HepG2 (cell line): ENCODE measurements around the gene FCRLA. TPM values are rescaled to one million over a fixed set of nuclear protein-coding genes. Genes with fewer than 3 reads are reported as not detected.

ENCODE experiments used
- FOXP4 ChIP-seq: sonication (generic); formaldehyde crosslinking; IDR thresholded peaks from 2 replicates; pipeline ENCODE4 v1.4.0; 2020; ENCODE audit warnings: missing genetic modification reagents
- HCFC1 ChIP-seq: fragments of 150-350 bp; IDR thresholded peaks from 2 replicates; pipeline ENCODE4 v1.6.1; 2014; ENCODE audit warnings: low read depth, low read length
- HDAC2 ChIP-seq: sonication (generic); formaldehyde crosslinking; IDR thresholded peaks from 2 replicates; pipeline ENCODE4 v1.4.0; 2020; ENCODE audit warnings: missing genetic modification reagents
- HDAC6 ChIP-seq: fragments of 200-600 bp; sonication (generic); IDR thresholded peaks from 2 replicates; pipeline ENCODE4 v1.7.0; 2017; ENCODE audit warnings: mild to moderate bottlenecking, antibody characterized with exemption, low read length, low read depth
- HIVEP1 ChIP-seq: sonication (generic); formaldehyde crosslinking; IDR thresholded peaks from 2 replicates; pipeline ENCODE4 v1.4.0; 2020; ENCODE audit warnings: mild to moderate bottlenecking, missing genetic modification reagents
- IRF9 ChIP-seq: sonication (generic); formaldehyde crosslinking; IDR thresholded peaks from 2 replicates; pipeline ENCODE4 v1.8.0; 2022; ENCODE audit warnings: missing genetic modification reagents, mild to moderate bottlenecking, borderline replicate concordance
- PHB2 ChIP-seq: fragments of 450-650 bp; IDR thresholded peaks from 2 replicates; pipeline ENCODE4 v1.6.1; 2018; ENCODE audit not compliant: partially characterized antibody
- PHF20 ChIP-seq: sonication (generic); formaldehyde crosslinking; IDR thresholded peaks from 2 replicates; pipeline ENCODE4 v1.5.0; 2020; ENCODE audit warnings: mild to moderate bottlenecking, missing genetic modification reagents
- POLR2A ChIP-seq, 2 experiments: IDR thresholded peaks; 2 replicates each; pipeline ENCODE4 v1.6.1; 2011; ENCODE audit warnings: low read depth in 2 of 2, low read length in 2 of 2, mild to moderate bottlenecking in 1 of 2, moderate library complexity in 1 of 2; ENCODE audit not compliant: insufficient read depth in 1 of 2
- RXRB ChIP-seq: IDR thresholded peaks from 2 replicates; pipeline ENCODE4 v1.6.1; 2016; ENCODE audit warnings: borderline replicate concordance, missing genetic modification reagents, missing compliant biosample characterization
- TBL1XR1 ChIP-seq: fragments of 150-350 bp; IDR thresholded peaks from 2 replicates; pipeline ENCODE4 v1.6.1; 2014; ENCODE audit warnings: borderline replicate concordance, low read length; ENCODE audit not compliant: partially characterized antibody
- ZNF451 ChIP-seq: sonication (generic); formaldehyde crosslinking; IDR thresholded peaks from 2 replicates; pipeline ENCODE4 v1.5.0; 2020; ENCODE audit warnings: mild to moderate bottlenecking, missing genetic modification reagents
- ZNF460 ChIP-seq: sonication (generic); formaldehyde crosslinking; IDR thresholded peaks from 2 replicates; pipeline ENCODE4 v1.5.1; 2020; ENCODE audit warnings: missing genetic modification reagents, mild to moderate bottlenecking, borderline replicate concordance
- ZNF557 ChIP-seq: sonication (generic); formaldehyde crosslinking; IDR thresholded peaks from 2 replicates; pipeline ENCODE4 v1.4.0; 2020; ENCODE audit warnings: missing genetic modification reagents
- ZNF567 ChIP-seq: sonication (generic); formaldehyde crosslinking; IDR thresholded peaks from 2 replicates; pipeline ENCODE4 v1.8.1; 2023; ENCODE audit warnings: mild to moderate bottlenecking, missing genetic modification reagents, borderline replicate concordance
- ZNF589 ChIP-seq: sonication (generic); formaldehyde crosslinking; conservative IDR thresholded peaks from 2 replicates; pipeline ENCODE4 v1.8.0; 2022; ENCODE audit warnings: mild to moderate bottlenecking, moderate library complexity, missing genetic modification reagents
- ZNF619 ChIP-seq: sonication (generic); formaldehyde crosslinking; IDR thresholded peaks from 2 replicates; pipeline ENCODE4 v1.4.0; 2020; ENCODE audit warnings: mild to moderate bottlenecking, missing genetic modification reagents
- ZNF687 ChIP-seq: sonication (generic); formaldehyde crosslinking; IDR thresholded peaks from 2 replicates; pipeline ENCODE4 v1.5.1; 2020; ENCODE audit warnings: mild to moderate bottlenecking, missing genetic modification reagents, moderate library complexity
- polyA plus RNA-seq, 8 experiments: library from polyadenylated mRNA; depleted of rRNA in 3 of 8; stranded (reverse) in 7 of 8; unstranded in 1 of 8; fragments of >200 nt; fragmentation: Illumina TruSeq in 4 of 8; extraction: Trizol in 4 of 8; gene quantifications; 2 replicates each; pipeline versions ENCODE4 v1.2.1 to v1.2.3, GENCODE V29; 2011 to 2016; ENCODE audit warnings: low read depth in 4 of 8, missing spikeins in 1 of 8, mixed read lengths in 1 of 8; ENCODE audit not compliant: insufficient read depth in 1 of 8
- total RNA-seq, 5 experiments: library from RNA; depleted of rRNA; stranded (reverse); fragments of >200 nt; fragmentation: Illumina TruSeq; extraction: Trizol; gene quantifications; 2 replicates each; pipeline ENCODE4 v1.2.3, GENCODE V29; 2016; ENCODE audit warnings: low read depth in 1 of 5
- TF ChIP-seq, protein P1 (sequence below): IDR thresholded peaks from 2 replicates; pipeline ENCODE4 v1.6.1; 2016; ENCODE audit warnings: low read depth, missing genetic modification reagents, missing compliant biosample characterization

FCRLA gene
- total and polyA plus RNA-seq, 2 of the 13 experiments (the other 11 are each of a cell fraction or from before 2014, with no cell fraction given), result not detected

DNA sequence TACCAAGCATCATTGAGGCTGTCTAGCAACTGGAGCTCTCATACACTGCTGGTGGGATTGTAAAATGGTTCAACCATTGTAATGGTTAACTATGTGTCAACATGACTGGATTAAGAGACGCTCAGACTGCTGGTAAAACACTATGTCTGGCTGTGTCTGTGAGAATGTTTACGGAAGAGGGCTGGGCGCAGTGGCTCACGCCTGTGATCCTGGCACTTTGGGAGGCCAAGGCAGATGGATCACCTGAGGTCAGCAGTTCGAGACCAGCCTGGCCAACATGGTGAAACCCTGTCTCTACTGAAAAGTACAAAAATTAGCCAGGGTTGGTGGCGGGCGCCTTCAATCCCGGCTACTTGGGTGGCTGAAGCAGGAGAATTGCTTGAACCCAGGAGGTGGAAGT, 4.8 kb upstream of the FCRLA start (continued):
- TF ChIP-seq HDAC2 (CRISPR knock-in tag) (peak; percentile 94), FOXP4 (CRISPR knock-in tag) (peak; percentile 95), PHF20 (CRISPR knock-in tag) (no peak), ZNF567 (no peak), PHB2 (no peak), ZNF451 (no peak), HCFC1 (no peak), RXRB (CRISPR knock-in tag) (peak; percentile 85), ZNF589 (CRISPR knock-in tag) (no peak), ZNF619 (CRISPR knock-in tag) (no peak), POLR2A (IDR thresholded peaks at IDR 0.05; ENCODE audit: insufficient read depth in 1 of 2, low read depth in 2 of 2, low read length in 2 of 2) (no peak), HIVEP1 (CRISPR knock-in tag) (no peak), ZNF687 (peak; percentile 40), ZNF460 (CRISPR knock-in tag) (peak; percentile 19; the same call in 1 of the 2 replicates), TBL1XR1 (no peak), HDAC6 (no peak), IRF9 (CRISPR knock-in tag) (no peak), ZNF557 (no peak)
- TF ChIP-seq, protein P1, sequence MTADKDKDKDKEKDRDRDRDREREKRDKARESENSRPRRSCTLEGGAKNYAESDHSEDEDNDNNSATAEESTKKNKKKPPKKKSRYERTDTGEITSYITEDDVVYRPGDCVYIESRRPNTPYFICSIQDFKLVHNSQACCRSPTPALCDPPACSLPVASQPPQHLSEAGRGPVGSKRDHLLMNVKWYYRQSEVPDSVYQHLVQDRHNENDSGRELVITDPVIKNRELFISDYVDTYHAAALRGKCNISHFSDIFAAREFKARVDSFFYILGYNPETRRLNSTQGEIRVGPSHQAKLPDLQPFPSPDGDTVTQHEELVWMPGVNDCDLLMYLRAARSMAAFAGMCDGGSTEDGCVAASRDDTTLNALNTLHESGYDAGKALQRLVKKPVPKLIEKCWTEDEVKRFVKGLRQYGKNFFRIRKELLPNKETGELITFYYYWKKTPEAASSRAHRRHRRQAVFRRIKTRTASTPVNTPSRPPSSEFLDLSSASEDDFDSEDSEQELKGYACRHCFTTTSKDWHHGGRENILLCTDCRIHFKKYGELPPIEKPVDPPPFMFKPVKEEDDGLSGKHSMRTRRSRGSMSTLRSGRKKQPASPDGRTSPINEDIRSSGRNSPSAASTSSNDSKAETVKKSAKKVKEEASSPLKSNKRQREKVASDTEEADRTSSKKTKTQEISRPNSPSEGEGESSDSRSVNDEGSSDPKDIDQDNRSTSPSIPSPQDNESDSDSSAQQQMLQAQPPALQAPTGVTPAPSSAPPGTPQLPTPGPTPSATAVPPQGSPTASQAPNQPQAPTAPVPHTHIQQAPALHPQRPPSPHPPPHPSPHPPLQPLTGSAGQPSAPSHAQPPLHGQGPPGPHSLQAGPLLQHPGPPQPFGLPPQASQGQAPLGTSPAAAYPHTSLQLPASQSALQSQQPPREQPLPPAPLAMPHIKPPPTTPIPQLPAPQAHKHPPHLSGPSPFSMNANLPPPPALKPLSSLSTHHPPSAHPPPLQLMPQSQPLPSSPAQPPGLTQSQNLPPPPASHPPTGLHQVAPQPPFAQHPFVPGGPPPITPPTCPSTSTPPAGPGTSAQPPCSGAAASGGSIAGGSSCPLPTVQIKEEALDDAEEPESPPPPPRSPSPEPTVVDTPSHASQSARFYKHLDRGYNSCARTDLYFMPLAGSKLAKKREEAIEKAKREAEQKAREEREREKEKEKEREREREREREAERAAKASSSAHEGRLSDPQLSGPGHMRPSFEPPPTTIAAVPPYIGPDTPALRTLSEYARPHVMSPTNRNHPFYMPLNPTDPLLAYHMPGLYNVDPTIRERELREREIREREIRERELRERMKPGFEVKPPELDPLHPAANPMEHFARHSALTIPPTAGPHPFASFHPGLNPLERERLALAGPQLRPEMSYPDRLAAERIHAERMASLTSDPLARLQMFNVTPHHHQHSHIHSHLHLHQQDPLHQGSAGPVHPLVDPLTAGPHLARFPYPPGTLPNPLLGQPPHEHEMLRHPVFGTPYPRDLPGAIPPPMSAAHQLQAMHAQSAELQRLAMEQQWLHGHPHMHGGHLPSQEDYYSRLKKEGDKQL (CRISPR knock-in tag), result 0 out of 2 replicates have a peak, but pooled peaks have one; percentile 32
